HUES64 (cell line): Measurements from ENCODE around the gene PTPRM.
"Not testable (repeated sequence)": the region's sequence is repeated elsewhere in the genome, so short reads cannot be mapped to it uniquely, and the experiment has no call there.

Source experiments
- H3K27ac ChIP-seq: 2 replicates; pipeline ENCODE4 v1.7.0; 2013; ENCODE audit warnings: low read depth, low read length, inconsistent platforms
- H3K27me3 ChIP-seq: 2 replicates; pipeline ENCODE4 v1.6.1; 2013; ENCODE audit warnings: mild to moderate bottlenecking, low read length; ENCODE audit not compliant: insufficient read depth
- H3K36me3 ChIP-seq: 2 replicates; pipeline ENCODE4 v1.6.1; 2013; ENCODE audit warnings: mild to moderate bottlenecking, low read length; ENCODE audit not compliant: insufficient read depth
- H3K4me1 ChIP-seq: 2 replicates; pipeline ENCODE4 v1.6.1; 2013; ENCODE audit warnings: mild to moderate bottlenecking, low read length, moderate library complexity; ENCODE audit not compliant: insufficient read depth
- H3K4me3 ChIP-seq: 2 replicates; pipeline ENCODE4 v1.5.1; 2013; ENCODE audit warnings: mild to moderate bottlenecking, low read length, moderate library complexity
- H3K9ac ChIP-seq: 2 replicates; pipeline ENCODE4 v1.6.1; 2013; ENCODE audit warnings: mild to moderate bottlenecking, low read depth, low read length
- H3K9me3 ChIP-seq: 2 replicates; pipeline ENCODE4 v1.6.1; 2013; ENCODE audit warnings: low read depth, low read length; ENCODE audit not compliant: insufficient read depth
- WGBS: fragments of 150-250, 120-280 bp; methylation state at CpG from one replicate; pipeline ENCODE4 v1.1.7; 2013; ENCODE audit warnings: missing lambda C conversion rate; 5-methylcytosine and 5-hydroxymethylcytosine counted together

The PTPRM gene

DNA sequence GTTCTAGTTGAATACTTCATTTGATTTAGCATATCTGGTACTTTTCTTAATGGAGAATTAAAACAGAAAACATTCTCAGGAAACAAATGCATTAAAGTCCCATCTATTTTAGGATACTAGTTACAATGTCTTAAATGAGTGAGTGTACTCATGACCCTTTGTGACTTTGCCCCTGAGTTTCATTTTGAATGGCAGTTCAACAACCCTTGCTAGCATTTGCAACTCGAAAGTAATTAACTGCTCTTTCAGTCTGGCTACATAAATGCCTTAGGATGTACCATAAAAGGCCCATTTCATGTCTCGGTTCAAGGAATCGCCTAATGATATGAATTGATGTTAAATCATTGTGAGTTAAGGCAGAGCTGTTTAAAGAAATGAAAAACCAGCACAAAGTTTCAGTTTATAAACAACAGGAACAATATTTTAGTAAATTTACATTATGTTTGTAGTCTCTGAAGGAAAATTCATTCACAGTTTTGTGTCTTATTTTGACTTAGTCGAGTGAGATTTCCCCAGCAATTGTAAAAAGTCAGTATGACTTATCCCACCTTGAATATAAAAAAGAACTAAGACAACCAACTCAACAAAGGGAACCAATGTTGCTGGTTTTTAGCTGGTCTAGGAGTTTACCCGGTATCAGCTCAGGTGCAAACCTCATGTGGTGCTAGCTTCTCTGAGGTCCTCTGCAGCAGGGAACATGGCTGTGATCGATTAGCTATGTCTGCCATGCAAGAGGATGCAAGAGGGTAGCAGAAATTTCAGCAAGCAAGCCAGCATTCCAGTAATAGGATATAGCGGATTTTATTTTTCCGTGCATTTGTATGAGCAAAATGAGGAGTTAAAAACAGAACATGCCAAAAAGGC lies 386.2 kb downstream of the PTPRM start:
- Histone ChIP-seq H3K4me1 (peaks cover 8% of the 10 kb centered on the region; the same call in 1 of the 2 replicates), H3K4me3 (no peak overlapping the region), H3K9ac (no peak overlapping the region), H3K27ac (no peak overlapping the region), H3K27me3 (no peaks in the 10 kb centered on the region), H3K9me3 (no peaks in the 10 kb centered on the region), H3K36me3 (no peaks in the 10 kb centered on the region)
- 92% methylated on average over 7 of the region's 8 CpGs for WGBS

DNA sequence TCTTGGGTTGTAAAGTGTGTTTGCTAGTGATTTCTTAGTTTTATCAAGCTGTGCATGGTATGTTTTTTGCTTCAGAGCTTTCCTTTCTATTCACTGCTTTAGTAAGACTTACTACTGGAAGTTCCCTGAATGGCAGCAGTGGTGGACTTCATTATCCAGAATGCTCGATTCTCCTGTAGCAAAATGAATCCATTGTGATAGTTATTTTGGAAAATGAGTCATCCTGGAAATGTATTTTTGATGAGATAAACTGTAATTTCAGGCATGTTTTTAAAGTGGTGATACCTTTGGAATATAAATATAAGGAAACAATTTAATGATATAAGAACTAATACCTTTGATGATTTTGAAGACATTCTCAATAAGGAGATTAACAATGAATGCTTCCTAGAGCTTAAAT lies 387.1 kb downstream of the PTPRM start:
- WGBS, result 88% methylated on average over 1 of the region's 1 CpG
- H3K27ac ChIP-seq, result no peak overlapping the region

DNA sequence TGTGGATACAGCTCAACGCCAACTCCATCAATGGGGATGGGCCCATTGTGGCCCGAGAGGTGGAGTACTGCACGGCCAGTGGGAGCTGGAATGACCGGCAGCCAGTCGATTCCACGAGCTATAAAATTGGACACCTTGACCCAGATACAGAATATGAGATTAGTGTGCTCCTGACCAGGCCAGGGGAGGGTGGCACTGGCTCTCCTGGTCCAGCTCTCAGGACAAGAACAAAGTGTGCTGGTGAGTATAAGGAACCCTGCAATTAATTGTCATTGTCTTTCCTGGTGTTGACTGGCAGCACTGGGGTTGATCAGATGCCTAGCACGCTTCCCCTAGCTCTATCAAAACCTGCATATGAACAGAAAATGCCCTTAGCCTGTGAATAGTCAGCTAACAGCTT lies 388.1 kb downstream of the PTPRM start:
- no peak overlapping the region for H3K9ac ChIP-seq
- no peak overlapping the region for H3K4me3 ChIP-seq
- H3K36me3 ChIP-seq, result no peaks in the 10 kb centered on the region
- H3K27me3 ChIP-seq, result no peaks in the 10 kb centered on the region
- H3K4me1 ChIP-seq, result peaks cover 8% of the 10 kb centered on the region; the same call in 1 of the 2 replicates
- no peak overlapping the region for H3K27ac ChIP-seq
- 95% methylated on average over 7 of the region's 7 CpGs for WGBS
- no peaks in the 10 kb centered on the region for H3K9me3 ChIP-seq

More for the DNA sequence above, 387.1 kb downstream of the PTPRM start:
- Histone ChIP-seq H3K27me3 (no peaks in the 10 kb centered on the region), H3K4me3 (no peak overlapping the region), H3K9ac (no peak overlapping the region), H3K4me1 (peaks cover 8% of the 10 kb centered on the region; the same call in 1 of the 2 replicates), H3K36me3 (no peaks in the 10 kb centered on the region), H3K9me3 (no peaks in the 10 kb centered on the region)

DNA sequence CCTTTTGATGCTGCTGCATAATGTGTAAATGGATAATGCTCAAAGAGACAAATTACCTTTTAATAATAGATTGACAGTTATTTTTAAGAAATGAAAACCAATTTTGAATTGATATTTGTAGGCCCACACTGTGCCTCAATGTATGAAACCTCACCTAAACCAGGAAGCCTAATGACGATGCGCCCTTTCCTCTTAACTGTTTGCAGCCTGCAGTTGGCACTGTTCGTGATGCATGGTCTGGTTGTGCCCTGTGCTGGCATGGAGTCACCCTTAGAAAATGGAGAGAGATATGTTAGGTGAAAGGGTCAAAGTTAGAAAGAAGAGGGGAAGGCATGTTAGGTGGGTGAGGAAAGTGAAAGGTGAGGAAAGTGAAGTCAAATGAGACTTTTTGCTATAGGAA lies 390.2 kb downstream of the PTPRM start:
- H3K27me3 ChIP-seq, result no peaks in the 10 kb centered on the region
- 94% methylated on average over 3 of the region's 3 CpGs for WGBS
- H3K9ac ChIP-seq, result no peak overlapping the region

DNA sequence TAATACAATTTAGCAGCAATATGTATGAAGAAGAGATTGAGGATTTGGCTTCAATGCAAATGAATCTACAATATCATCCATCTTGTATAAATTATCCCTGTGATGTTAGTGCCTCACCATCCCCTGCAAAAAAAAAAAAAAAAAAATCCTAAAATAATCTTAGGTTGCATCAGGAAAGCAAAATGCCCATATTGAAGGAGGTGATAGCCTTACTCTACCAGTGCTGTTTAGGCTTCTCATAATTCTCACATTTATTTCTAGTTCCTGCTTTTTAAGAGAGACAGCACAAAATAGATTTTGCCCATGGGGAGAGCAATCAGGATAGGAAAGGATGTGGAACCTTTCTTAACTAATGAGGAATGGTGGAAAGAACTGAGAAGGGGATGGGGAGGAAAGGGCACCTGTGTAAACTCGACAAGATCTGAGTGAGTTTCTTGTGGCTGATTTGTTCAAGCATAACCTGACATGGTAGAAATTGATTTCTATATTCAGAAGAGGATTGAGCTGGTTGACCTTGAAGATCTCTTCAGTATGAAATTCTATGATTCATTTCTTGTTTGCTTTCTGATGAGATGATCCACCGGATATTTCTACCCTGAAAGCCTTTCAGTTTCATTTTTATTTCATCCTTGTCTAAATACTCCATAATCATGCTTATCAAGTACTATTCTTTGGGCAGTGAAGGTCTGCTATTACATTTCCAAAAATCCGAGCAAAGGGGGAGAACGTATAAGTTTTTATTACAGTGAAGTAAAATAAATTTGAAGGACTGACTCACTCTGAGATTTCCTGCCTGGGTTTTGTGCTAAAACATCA lies 391.2 kb downstream of the PTPRM start:
- WGBS, result 89% methylated on average over 4 of the region's 4 CpGs
- no peaks in the 10 kb centered on the region for H3K27me3 ChIP-seq
- no peak overlapping the region for H3K4me3 ChIP-seq
- H3K36me3 ChIP-seq, result no peaks in the 10 kb centered on the region
- no peak overlapping the region for H3K9ac ChIP-seq
- peaks cover 8% of the 10 kb centered on the region; the same call in 1 of the 2 replicates for H3K4me1 ChIP-seq
- H3K27ac ChIP-seq, result no peak overlapping the region
- H3K9me3 ChIP-seq, result no peaks in the 10 kb centered on the region

More for the DNA sequence above, 390.2 kb downstream of the PTPRM start:
- H3K36me3 ChIP-seq, result no peaks in the 10 kb centered on the region
- H3K4me3 ChIP-seq, result no peak overlapping the region
- H3K9me3 ChIP-seq, result no peaks in the 10 kb centered on the region
- H3K27ac ChIP-seq, result no peak overlapping the region
- H3K4me1 ChIP-seq, result peaks cover 8% of the 10 kb centered on the region; the same call in 1 of the 2 replicates

DNA sequence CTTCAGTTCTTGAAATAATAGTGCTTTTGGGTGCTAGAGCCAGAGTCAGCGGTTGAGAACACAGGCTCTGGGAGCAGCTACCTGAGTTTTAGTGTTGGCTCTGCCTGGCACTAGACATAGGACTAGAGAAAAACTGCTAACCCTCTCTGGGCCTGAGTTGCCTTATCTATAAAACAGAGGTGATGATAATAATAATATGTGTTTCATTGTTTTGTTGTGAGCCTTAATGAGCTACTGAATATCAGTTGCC lies 391.7 kb downstream of the PTPRM start:
- Histone ChIP-seq H3K36me3 (no peaks in the 10 kb centered on the region), H3K27me3 (no peaks in the 10 kb centered on the region), H3K4me3 (no peak overlapping the region), H3K4me1 (peaks cover 8% of the 10 kb centered on the region; the same call in 1 of the 2 replicates), H3K27ac (no peak overlapping the region), H3K9me3 (no peaks in the 10 kb centered on the region), H3K9ac (no peak overlapping the region)
- WGBS, result 92% methylated on average over 1 of the region's 1 CpG

DNA sequence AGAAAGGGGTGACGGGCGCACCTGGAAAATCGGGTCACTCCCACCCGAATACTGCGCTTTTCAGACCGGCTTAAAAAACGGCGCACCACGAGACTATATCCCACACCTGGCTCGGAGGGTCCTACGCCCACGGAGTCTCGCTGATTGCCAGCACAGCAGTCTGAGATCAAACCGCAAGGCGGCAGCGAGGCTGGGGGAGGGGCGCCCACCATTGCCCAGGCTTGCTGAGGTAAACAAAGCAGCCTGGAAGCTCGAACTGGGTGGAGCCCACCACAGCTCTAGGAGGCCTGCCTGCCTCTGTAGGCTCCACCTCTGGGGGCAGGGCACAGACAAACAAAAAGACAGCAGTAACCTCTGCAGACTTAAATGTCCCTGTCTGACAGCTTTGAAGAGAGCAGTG lies 399.6 kb downstream of the PTPRM start:
- 41% methylated on average over 8 of the region's 18 CpGs for WGBS
- H3K9me3 ChIP-seq, H3K36me3 ChIP-seq, H3K27me3 ChIP-seq, H3K4me1 ChIP-seq, H3K4me3 ChIP-seq, H3K27ac ChIP-seq, H3K9ac ChIP-seq: not testable (repeated sequence)

DNA sequence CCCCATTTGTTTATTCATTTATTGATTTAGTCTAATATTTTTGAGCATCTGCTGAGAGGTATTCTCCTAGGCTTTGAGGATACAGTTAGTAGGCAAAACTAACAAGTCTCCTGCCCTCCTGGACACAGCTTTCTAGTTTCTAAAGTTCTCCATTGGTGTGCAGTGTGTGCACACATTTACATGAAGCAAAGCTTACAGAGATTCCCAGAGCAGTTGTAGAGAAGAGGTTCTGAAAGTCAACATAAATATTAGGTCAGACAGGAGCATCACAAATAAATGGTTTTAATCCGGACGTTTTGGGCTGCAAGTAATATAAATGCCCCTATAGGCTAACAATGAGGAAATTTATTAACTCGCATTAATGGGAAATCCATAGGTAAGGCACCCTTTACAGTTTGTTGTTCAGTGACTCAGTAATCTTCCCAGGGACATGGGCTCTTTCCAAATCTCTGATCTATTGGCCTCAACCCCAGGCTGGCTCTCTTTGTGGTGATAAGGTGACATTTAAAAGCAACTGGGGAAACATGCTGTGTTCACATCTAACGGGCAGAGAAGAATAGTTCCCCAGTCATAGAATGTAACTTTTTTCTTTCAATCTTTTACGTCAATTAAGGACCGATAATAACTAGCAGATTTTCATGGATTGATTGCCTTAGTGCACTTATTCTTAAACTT lies 407.2 kb downstream of the PTPRM start:
- Histone ChIP-seq H3K27me3 (no peaks in the 10 kb centered on the region), H3K9me3 (no peaks in the 10 kb centered on the region), H3K4me1 (no peaks in the 10 kb centered on the region), H3K9ac (no peak overlapping the region), H3K27ac (no peak overlapping the region), H3K36me3 (no peaks in the 10 kb centered on the region), H3K4me3 (no peak overlapping the region)
- WGBS, result 91% methylated on average over 6 of the region's 6 CpGs

DNA sequence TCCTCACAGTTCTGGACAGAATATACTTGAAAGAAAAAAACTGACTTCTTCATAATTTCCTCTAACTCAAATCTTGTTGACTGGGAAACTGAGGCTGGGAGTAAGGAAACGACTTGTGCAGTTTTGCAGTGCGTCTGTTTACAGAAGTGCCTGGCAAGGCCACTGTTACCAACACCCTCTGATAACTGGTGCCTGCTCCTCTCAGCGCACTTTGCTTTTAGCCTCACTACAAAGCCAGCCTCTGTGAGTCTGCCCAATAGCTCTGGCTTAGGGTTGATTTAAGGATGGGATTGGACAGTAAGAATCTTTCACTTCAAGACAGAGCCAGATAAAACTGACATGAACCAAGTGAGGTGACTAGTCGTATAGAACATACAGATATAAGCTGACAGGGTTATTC lies 410.8 kb downstream of the PTPRM start:
- Histone ChIP-seq H3K9me3 (no peaks in the 10 kb centered on the region), H3K27ac (no peak overlapping the region), H3K27me3 (no peaks in the 10 kb centered on the region), H3K4me3 (no peak overlapping the region), H3K36me3 (no peaks in the 10 kb centered on the region), H3K4me1 (no peaks in the 10 kb centered on the region), H3K9ac (no peak overlapping the region)
- WGBS, result 97% methylated on average over 4 of the region's 4 CpGs

DNA sequence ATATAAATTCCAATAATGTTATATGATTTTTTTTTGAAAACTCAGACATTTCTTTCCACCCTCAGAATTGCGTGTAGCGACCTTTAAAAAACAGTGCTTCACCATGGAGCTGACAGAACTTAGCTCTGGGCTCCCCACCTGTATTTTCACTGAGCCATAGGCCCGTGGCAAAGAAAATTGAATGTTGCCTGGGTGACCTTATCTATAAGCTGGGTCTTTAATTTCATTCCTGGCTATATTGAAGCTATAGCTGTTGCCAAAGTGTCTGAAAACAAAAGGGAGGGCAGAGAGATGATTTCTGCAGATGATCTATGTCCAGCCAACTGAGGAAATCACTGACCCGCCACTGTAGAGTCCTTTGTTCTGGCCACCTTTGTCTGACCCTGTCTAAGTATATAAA lies 411.7 kb downstream of the PTPRM start:
- H3K9me3 ChIP-seq, result no peaks in the 10 kb centered on the region
- H3K9ac ChIP-seq, result no peak overlapping the region
- no peaks in the 10 kb centered on the region for H3K4me1 ChIP-seq
- 94% methylated on average over 4 of the region's 4 CpGs for WGBS
- H3K36me3 ChIP-seq, result no peaks in the 10 kb centered on the region
- H3K27ac ChIP-seq, result no peak overlapping the region
- H3K27me3 ChIP-seq, result no peaks in the 10 kb centered on the region
- H3K4me3 ChIP-seq, result no peak overlapping the region

DNA sequence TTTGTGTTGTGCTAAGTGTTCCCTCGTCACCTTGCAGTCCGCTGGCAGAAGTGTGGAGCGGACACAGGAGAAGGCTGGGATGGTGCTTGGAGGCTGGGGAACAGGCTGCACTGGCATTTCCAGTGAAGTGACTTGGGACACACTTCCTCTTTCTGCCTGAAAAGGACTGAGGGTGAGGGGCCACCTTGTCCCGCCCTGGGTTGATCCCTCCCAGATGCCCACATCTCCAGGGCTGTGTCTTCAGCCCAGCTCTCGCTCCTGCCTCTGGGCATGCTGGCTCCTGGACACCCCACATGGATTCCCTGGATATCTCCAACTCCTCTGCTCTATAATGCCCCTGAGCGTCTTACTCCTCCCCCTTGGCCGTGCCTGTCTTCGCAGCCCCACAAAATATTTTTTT lies 412.6 kb downstream of the PTPRM start:
- Histone ChIP-seq H3K4me3 (no peak overlapping the region), H3K9ac (no peak overlapping the region), H3K27me3 (no peaks in the 10 kb centered on the region), H3K4me1 (no peaks in the 10 kb centered on the region), H3K27ac (no peak overlapping the region), H3K9me3 (no peaks in the 10 kb centered on the region), H3K36me3 (no peaks in the 10 kb centered on the region)
- WGBS, result 94% methylated on average over 8 of the region's 8 CpGs
